ENCODE data around the gene UFD1.

UFD1 gene

DNA sequence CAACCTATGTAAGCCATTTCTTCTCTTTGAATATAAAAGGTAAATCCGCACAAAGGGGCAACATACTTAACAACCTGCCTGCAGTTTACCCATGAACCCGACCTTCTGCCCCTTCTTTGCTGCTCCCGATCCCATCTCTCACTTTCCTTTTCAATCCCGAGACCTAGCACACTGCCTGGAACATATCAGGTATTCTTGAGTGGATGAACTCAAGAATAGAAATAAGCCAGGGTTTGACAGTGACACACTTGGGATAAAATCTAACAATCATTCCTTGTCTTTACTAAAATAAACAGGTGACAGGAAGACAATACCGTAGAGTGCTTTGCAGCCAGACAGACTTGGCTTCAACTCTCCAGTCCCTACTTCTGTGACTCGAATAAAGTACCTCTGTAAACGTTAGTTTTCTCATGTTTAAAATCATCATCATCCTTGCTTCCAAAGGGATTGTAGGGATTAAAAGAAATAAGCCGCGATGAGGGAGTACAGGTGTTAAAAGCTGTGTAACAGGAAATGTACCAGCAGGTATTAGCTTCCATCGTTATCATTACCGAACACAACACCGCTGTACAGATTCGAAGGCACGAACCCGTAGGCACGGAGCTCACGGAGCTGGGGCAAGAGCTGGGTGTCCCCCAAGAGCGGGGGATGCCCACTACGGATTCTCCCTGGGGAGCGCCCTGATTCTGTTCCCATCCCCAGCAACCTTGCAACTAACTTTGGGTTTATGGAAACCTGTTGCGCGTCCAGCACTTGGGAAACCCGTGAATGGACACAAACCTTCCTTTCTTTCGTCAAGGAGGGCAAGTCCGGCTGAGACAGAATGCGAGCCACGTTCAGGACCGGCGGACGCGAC lies 720 bp downstream of the UFD1 start:
- Histone ChIP-seq H3K4me1 (ENCODE audit: control insufficient read depth in 1 of 2, insufficient read depth in 2 of 2, low read length in 2 of 2) (peaks cover 4 to 21% of the 10 kb centered on the region in 2 donors), H3K27ac (ENCODE audit: low read length) (peak overlapping the region; percentile 96), H3K9me3 (ENCODE audit: control insufficient read depth in 1 of 2, low read length in 2 of 2) (no peaks in the 10 kb centered on the region), H3K27me3 (ENCODE audit: low read depth, low read length) (no peaks in the 10 kb centered on the region), H3K36me3 (ENCODE audit: control insufficient read depth in 1 of 2, insufficient read depth in 2 of 2, low read length in 2 of 2) (peaks cover 8 to 19% of the 10 kb centered on the region in 2 donors), H3K4me3 (ENCODE audit: low read depth in 1 of 2, low read length in 2 of 2) (peak overlapping the region; percentile 82 to 95)

GRCh38 chr22:19477321-19478044 lies 1.5 kb downstream of the UFD1 start:
- peak overlapping the region; percentile 96 for H3K27ac ChIP-seq (ENCODE audit: low read length)

GRCh38 chr22:19476023-19476422 lies 3.0 kb downstream of the UFD1 start:
- H3K27ac ChIP-seq (ENCODE audit: low read length): no peak overlapping the region
- H3K36me3 ChIP-seq (ENCODE audit: control insufficient read depth in 1 of 2, insufficient read depth in 2 of 2, low read length in 2 of 2): peaks cover 29 to 41% of the 10 kb centered on the region in 2 donors
- H3K27me3 ChIP-seq (ENCODE audit: low read depth, low read length): no peaks in the 10 kb centered on the region
- no peaks in the 10 kb centered on the region for H3K9me3 ChIP-seq (ENCODE audit: control insufficient read depth in 1 of 2, low read length in 2 of 2)
- peaks cover 4 to 21% of the 10 kb centered on the region in 2 donors for H3K4me1 ChIP-seq (ENCODE audit: control insufficient read depth in 1 of 2, insufficient read depth in 2 of 2, low read length in 2 of 2)
- no peak overlapping the region for H3K4me3 ChIP-seq (ENCODE audit: low read depth in 1 of 2, low read length in 2 of 2)

More at GRCh38 chr22:19477321-19478044, 1.5 kb downstream of the UFD1 start:
- Histone ChIP-seq H3K36me3 (ENCODE audit: control insufficient read depth in 1 of 2, insufficient read depth in 2 of 2, low read length in 2 of 2) (peaks cover 14 to 26% of the 10 kb centered on the region in 2 donors), H3K27me3 (ENCODE audit: low read depth, low read length) (no peaks in the 10 kb centered on the region), H3K4me1 (ENCODE audit: control insufficient read depth in 1 of 2, insufficient read depth in 2 of 2, low read length in 2 of 2) (peaks cover 4 to 21% of the 10 kb centered on the region in 2 donors), H3K9me3 (ENCODE audit: control insufficient read depth in 1 of 2, low read length in 2 of 2) (no peaks in the 10 kb centered on the region), H3K4me3 (ENCODE audit: low read depth in 1 of 2, low read length in 2 of 2) (peak overlapping the region; percentile 82 to 95)

DNA sequence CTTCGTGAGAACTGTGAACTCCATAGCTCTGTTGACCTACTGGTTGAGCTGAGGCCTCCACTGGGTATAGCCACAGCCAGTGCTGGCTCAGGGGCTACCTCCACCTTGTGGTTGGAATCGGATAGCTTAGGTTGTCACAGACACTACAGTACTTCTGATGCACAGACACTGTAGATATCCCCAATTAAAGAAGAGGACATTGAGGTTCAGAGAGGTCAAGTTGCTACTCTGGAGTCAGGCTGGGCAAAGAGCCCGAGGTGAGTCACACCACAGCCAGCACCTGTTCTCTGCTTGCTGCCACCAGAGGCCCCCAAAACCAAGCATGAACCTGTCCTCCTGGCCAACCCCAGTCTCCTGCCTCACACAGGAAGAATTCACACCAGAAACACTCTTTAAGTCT lies 5.4 kb downstream of the UFD1 start:
- Histone ChIP-seq H3K27ac (ENCODE audit: low read length) (no peak overlapping the region), H3K36me3 (ENCODE audit: control insufficient read depth in 1 of 2, insufficient read depth in 2 of 2, low read length in 2 of 2) (peaks cover 49 to 60% of the 10 kb centered on the region in 2 donors), H3K9me3 (ENCODE audit: control insufficient read depth in 1 of 2, low read length in 2 of 2) (no peaks in the 10 kb centered on the region), H3K4me3 (ENCODE audit: low read depth in 1 of 2, low read length in 2 of 2) (no peak overlapping the region), H3K27me3 (ENCODE audit: low read depth, low read length) (no peaks in the 10 kb centered on the region), H3K4me1 (ENCODE audit: control insufficient read depth in 1 of 2, insufficient read depth in 2 of 2, low read length in 2 of 2) (peaks cover 4 to 13% of the 10 kb centered on the region in 2 donors)

- Histone ChIP-seq H3K4me1 (ENCODE audit: control insufficient read depth in 1 of 2, insufficient read depth in 2 of 2, low read length in 2 of 2) (peaks cover 1 to 3% of the 10 kb centered on the region in 2 donors), H3K4me3 (ENCODE audit: low read depth in 1 of 2, low read length in 2 of 2) (no peak overlapping the region), H3K9me3 (ENCODE audit: control insufficient read depth in 1 of 2, low read length in 2 of 2) (no peaks in the 10 kb centered on the region), H3K27ac (ENCODE audit: low read length) (no peak overlapping the region), H3K36me3 (ENCODE audit: control insufficient read depth in 1 of 2, insufficient read depth in 2 of 2, low read length in 2 of 2) (peaks cover 62 to 73% of the 10 kb centered on the region in 2 donors), H3K27me3 (ENCODE audit: low read depth, low read length) (no peaks in the 10 kb centered on the region)
These were observed 6.8 kb downstream of the UFD1 start for GRCh38 chr22:19472233-19472632.

GRCh38 chr22:19471572-19471971 lies 7.4 kb downstream of the UFD1 start:
- Histone ChIP-seq H3K27me3 (ENCODE audit: low read depth, low read length) (no peaks in the 10 kb centered on the region), H3K9me3 (ENCODE audit: control insufficient read depth in 1 of 2, low read length in 2 of 2) (no peaks in the 10 kb centered on the region), H3K4me3 (ENCODE audit: low read depth in 1 of 2, low read length in 2 of 2) (no peak overlapping the region), H3K36me3 (ENCODE audit: control insufficient read depth in 1 of 2, insufficient read depth in 2 of 2, low read length in 2 of 2) (peaks cover 68 to 80% of the 10 kb centered on the region in 2 donors), H3K4me1 (ENCODE audit: control insufficient read depth in 1 of 2, insufficient read depth in 2 of 2, low read length in 2 of 2) (no peaks in the 10 kb centered on the region), H3K27ac (ENCODE audit: low read length) (no peak overlapping the region)

- no peak overlapping the region for H3K4me3 ChIP-seq (ENCODE audit: low read depth in 1 of 2, low read length in 2 of 2)
- no peaks in the 10 kb centered on the region for H3K4me1 ChIP-seq (ENCODE audit: control insufficient read depth in 1 of 2, insufficient read depth in 2 of 2, low read length in 2 of 2)
- peaks cover 80 to 95% of the 10 kb centered on the region in 2 donors for H3K36me3 ChIP-seq (ENCODE audit: control insufficient read depth in 1 of 2, insufficient read depth in 2 of 2, low read length in 2 of 2)
- no peak overlapping the region for H3K27ac ChIP-seq (ENCODE audit: low read length)
- no peaks in the 10 kb centered on the region for H3K9me3 ChIP-seq (ENCODE audit: control insufficient read depth in 1 of 2, low read length in 2 of 2)
- H3K27me3 ChIP-seq (ENCODE audit: low read depth, low read length): no peaks in the 10 kb centered on the region
These were observed 9.0 kb downstream of the UFD1 start for GRCh38 chr22:19470010-19470409.

GRCh38 chr22:19469421-19469820 lies 9.6 kb downstream of the UFD1 start:
- H3K4me3 ChIP-seq (ENCODE audit: low read depth in 1 of 2, low read length in 2 of 2): no peak overlapping the region
- H3K36me3 ChIP-seq (ENCODE audit: control insufficient read depth in 1 of 2, insufficient read depth in 2 of 2, low read length in 2 of 2): peaks cover 86 to 97% of the 10 kb centered on the region in 2 donors
- no peaks in the 10 kb centered on the region for H3K4me1 ChIP-seq (ENCODE audit: control insufficient read depth in 1 of 2, insufficient read depth in 2 of 2, low read length in 2 of 2)
- no peaks in the 10 kb centered on the region for H3K27me3 ChIP-seq (ENCODE audit: low read depth, low read length)
- H3K27ac ChIP-seq (ENCODE audit: low read length): no peak overlapping the region
- no peaks in the 10 kb centered on the region for H3K9me3 ChIP-seq (ENCODE audit: control insufficient read depth in 1 of 2, low read length in 2 of 2)

- no peaks in the 10 kb centered on the region for H3K4me1 ChIP-seq (ENCODE audit: control insufficient read depth in 1 of 2, insufficient read depth in 2 of 2, low read length in 2 of 2)
- no peak overlapping the region for H3K4me3 ChIP-seq (ENCODE audit: low read depth in 1 of 2, low read length in 2 of 2)
- H3K36me3 ChIP-seq (ENCODE audit: control insufficient read depth in 1 of 2, insufficient read depth in 2 of 2, low read length in 2 of 2): peaks cover 85 to 96% of the 10 kb centered on the region in 2 donors
- no peaks in the 10 kb centered on the region for H3K27me3 ChIP-seq (ENCODE audit: low read depth, low read length)
- H3K9me3 ChIP-seq (ENCODE audit: control insufficient read depth in 1 of 2, low read length in 2 of 2): no peaks in the 10 kb centered on the region
- H3K27ac ChIP-seq (ENCODE audit: low read length): no peak overlapping the region
These were observed 11.1 kb downstream of the UFD1 start for GRCh38 chr22:19467912-19468311.

DNA sequence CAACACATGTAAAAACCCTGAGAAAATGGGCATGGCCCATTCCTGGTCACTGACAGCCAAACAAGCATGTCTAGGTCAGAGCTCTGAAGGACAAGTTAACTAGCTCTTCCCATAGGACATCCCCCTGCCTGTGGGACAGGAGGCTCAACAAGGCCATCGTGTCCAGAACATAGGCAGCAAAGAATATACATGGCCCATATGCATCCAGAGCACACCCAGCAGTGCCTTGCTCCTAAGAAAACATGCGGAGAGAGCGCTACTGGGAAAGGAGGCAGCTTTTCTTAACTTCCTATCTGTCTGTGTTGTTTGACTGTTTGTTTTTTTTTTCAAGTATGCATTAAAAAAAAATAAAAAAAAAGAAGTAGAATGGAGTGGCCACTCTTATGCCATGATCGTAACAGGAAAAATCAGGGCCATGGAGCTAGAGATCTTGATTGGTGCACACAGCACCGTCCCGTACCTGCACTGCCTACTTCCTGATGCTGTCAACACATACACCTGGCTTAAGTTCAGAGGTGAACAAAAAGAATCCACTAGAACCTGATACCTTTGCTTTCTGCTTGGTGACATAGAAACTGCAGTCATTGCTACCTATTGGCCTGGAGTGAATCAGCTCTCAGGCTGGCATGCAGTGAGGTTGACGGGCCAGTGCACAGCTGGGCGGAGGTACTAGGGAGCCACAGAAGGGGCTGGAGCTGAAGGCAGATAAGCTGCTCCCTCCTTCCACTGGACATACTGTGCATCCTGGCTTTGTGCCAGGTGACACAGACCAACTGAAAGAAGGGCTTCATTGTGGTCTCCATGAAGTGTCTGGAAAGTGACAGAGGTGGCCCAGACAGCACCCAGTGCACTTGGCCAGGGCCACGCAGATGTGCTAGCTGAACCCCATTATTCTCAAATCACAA lies 11.9 kb downstream of the UFD1 start:
- Histone ChIP-seq H3K36me3 (ENCODE audit: control insufficient read depth in 1 of 2, insufficient read depth in 2 of 2, low read length in 2 of 2) (peaks cover 83 to 93% of the 10 kb centered on the region in 2 donors), H3K4me1 (ENCODE audit: control insufficient read depth in 1 of 2, insufficient read depth in 2 of 2, low read length in 2 of 2) (no peaks in the 10 kb centered on the region), H3K9me3 (ENCODE audit: control insufficient read depth in 1 of 2, low read length in 2 of 2) (no peaks in the 10 kb centered on the region)

More for the DNA sequence above, 11.9 kb downstream of the UFD1 start:
- no peaks in the 10 kb centered on the region for H3K27me3 ChIP-seq (ENCODE audit: low read depth, low read length)
- H3K4me3 ChIP-seq (ENCODE audit: low read depth in 1 of 2, low read length in 2 of 2): no peak overlapping the region
- no peak overlapping the region for H3K27ac ChIP-seq (ENCODE audit: low read length)

Measured in muscle layer of duodenum (tissue), 2 donors.